NK-92 (cell line): ENCODE data around the gene GJC2.

Source experiments
- DNase-seq: peaks from one replicate; lab custom pipeline; 2025; ENCODE audit not compliant: unreplicated experiment; lab: John Stamatoyannopoulos, UW

The GJC2 gene

GRCh38 chr1:228144193-228144992 lies 5.3 kb upstream of the GJC2 start:
- no peak for DNase-seq

GRCh38 chr1:228144993-228145343 lies 4.8 kb upstream of the GJC2 start:
- no peak for DNase-seq

- no peak for DNase-seq
These were observed 4.0 kb upstream of the GJC2 start for GRCh38 chr1:228145463-228146416.

GRCh38 chr1:228146417-228147150 lies 3.1 kb upstream of the GJC2 start:
- no peak for DNase-seq

- no peak for DNase-seq
These were observed 2.5 kb upstream of the GJC2 start for GRCh38 chr1:228147151-228147693.

GRCh38 chr1:228147768-228148167 lies 2.0 kb upstream of the GJC2 start:
- DNase-seq, result no peak

- DNase-seq, result no peak
These were observed 1.4 kb upstream of the GJC2 start for GRCh38 chr1:228148196-228148861.

- DNase-seq, result no peak
These were observed 760 bp upstream of the GJC2 start for GRCh38 chr1:228148935-228149405.

GRCh38 chr1:228150120-228150460 lies 360 bp downstream of the GJC2 start:
- no peak for DNase-seq

GRCh38 chr1:228150461-228151179 lies 890 bp downstream of the GJC2 start:
- DNase-seq, result no peak

GRCh38 chr1:228151180-228151925 lies 1.6 kb downstream of the GJC2 start:
- no peak for DNase-seq

- DNase-seq, result no peak
These were observed 2.6 kb downstream of the GJC2 start for GRCh38 chr1:228152097-228152917.

GRCh38 chr1:228152918-228153258 lies 3.2 kb downstream of the GJC2 start:
- DNase-seq, result no peak

- DNase-seq, result no peak
These were observed 4.4 kb downstream of the GJC2 start for GRCh38 chr1:228154021-228154669.

- DNase-seq, result no peak
These were observed 5.2 kb downstream of the GJC2 start for GRCh38 chr1:228154670-228155571.

- DNase-seq, result no peak
These were observed 6.1 kb downstream of the GJC2 start for GRCh38 chr1:228155596-228156514.
